ENCODE data around the gene SLC43A2. TPM values are rescaled to one million over a fixed set of nuclear protein-coding genes. Genes with fewer than 3 reads are reported as not detected.

SLC43A2 gene
- total RNA-seq, 6 experiments from 2014 or later, result 1.4 to 8.9 (median 5.1) TPM

- ATAC-seq, result no peak
- 81% methylated on average over 7 of the region's 10 CpGs for WGBS (ENCODE audit: insufficient coverage, low coverage, low lambda C conversion rate, missing lambda C conversion rate)
- TF ChIP-seq CTCF (IDR thresholded peaks at IDR 0.05), result no peak
- TF ChIP-seq POLR2A (IDR thresholded peaks at IDR 0.05), result no peak
These were observed 46.3 kb downstream of the SLC43A2 start for GRCh38 chr17:1582374-1582773.

GRCh38 chr17:1580979-1581676 lies 47.5 kb downstream of the SLC43A2 start:
- ATAC-seq, result no peak
- DNase-seq, result peak in 1 of 3 donors; percentile 31
- Histone ChIP-seq H3K4me1 (peaks cover 0 to 19% (median 9%) of the 10 kb centered on the region in 4 donors), H3K9me3 (no peaks in the 10 kb centered on the region), H3K27ac (no peak overlapping the region), H3K36me3 (no peaks in the 10 kb centered on the region), H3K4me3 (no peak overlapping the region), H3K27me3 (no peaks in the 10 kb centered on the region)
- WGBS (ENCODE audit: insufficient coverage, low coverage, low lambda C conversion rate, missing lambda C conversion rate), result 52% methylated on average over 6 of the region's 19 CpGs
- intact Hi-C loops (cut with DNase I), result no loop called here
- TF ChIP-seq POLR2A (IDR thresholded peaks at IDR 0.05) (no peak), CTCF (IDR thresholded peaks at IDR 0.05) (no peak)

More at GRCh38 chr17:1582374-1582773, 46.3 kb downstream of the SLC43A2 start:
- Histone ChIP-seq H3K9me3 (no peaks in the 10 kb centered on the region), H3K27me3 (no peaks in the 10 kb centered on the region), H3K4me3 (no peak overlapping the region), H3K27ac (no peak overlapping the region), H3K4me1 (peaks cover 0 to 8% (median 5%) of the 10 kb centered on the region in 4 donors), H3K36me3 (no peaks in the 10 kb centered on the region)
- DNase-seq, result no peak
- intact Hi-C loops (cut with DNase I), result no loop called here

- peak in 1 of 3 donors; percentile 25 for DNase-seq
- intact Hi-C loops (cut with DNase I), result no loop called here
- H3K9me3 ChIP-seq, result no peaks in the 10 kb centered on the region
- ATAC-seq, result no peak
- H3K27ac ChIP-seq, result peak overlapping the region; percentile 69 to 75 (median 71)
- no peaks in the 10 kb centered on the region for H3K27me3 ChIP-seq
- no peaks in the 10 kb centered on the region for H3K36me3 ChIP-seq
- peaks cover 0 to 24% (median 9%) of the 10 kb centered on the region in 4 donors for H3K4me1 ChIP-seq
- WGBS (ENCODE audit: insufficient coverage, low coverage, low lambda C conversion rate, missing lambda C conversion rate), result 84% methylated on average over 3 of the region's 13 CpGs
- TF ChIP-seq POLR2A (IDR thresholded peaks at IDR 0.05) (no peak), CTCF (IDR thresholded peaks at IDR 0.05) (no peak)
- no peak overlapping the region for H3K4me3 ChIP-seq
These were observed 50.6 kb downstream of the SLC43A2 start for GRCh38 chr17:1578029-1578428.

GRCh38 chr17:1577583-1578013 lies 51.0 kb downstream of the SLC43A2 start:
- no peak for TF ChIP-seq CTCF (IDR thresholded peaks at IDR 0.05)
- no peak for TF ChIP-seq POLR2A (IDR thresholded peaks at IDR 0.05)
- DNase-seq (peak in 1 of 3 donors; percentile 37), ATAC-seq (peak; percentile 1 to 20 (median 5))
- intact Hi-C loops (cut with DNase I), result no loop called here
- Histone ChIP-seq H3K4me3 (peak overlapping the region in 1 of 3 donors; percentile 1), H3K9me3 (no peaks in the 10 kb centered on the region), H3K27me3 (no peaks in the 10 kb centered on the region), H3K27ac (peak overlapping the region; percentile 69 to 75 (median 71)), H3K4me1 (peaks cover 0 to 24% (median 9%) of the 10 kb centered on the region in 4 donors), H3K36me3 (no peaks in the 10 kb centered on the region)
- WGBS (ENCODE audit: insufficient coverage, low coverage, low lambda C conversion rate, missing lambda C conversion rate), result no CpG with 5 or more reads among the region's 6 CpGs

Measured in right lobe of liver (tissue), 6 donors.